GM19023 (cell line): Measurements from ENCODE around the gene CLSTN2.

Source experiments
- ATAC-seq: cut with Tn5 transposase; IDR thresholded peaks from one replicate; pipeline ENCODE4 v1.9.1; 2021; ENCODE audit warnings: mild to moderate bottlenecking, moderate library complexity; ENCODE audit not compliant: unreplicated experiment

Gene CLSTN2

GRCh38 chr3:140050396-140050795, 115.4 kb downstream of the CLSTN2 start:
- no peak for ATAC-seq

DNA sequence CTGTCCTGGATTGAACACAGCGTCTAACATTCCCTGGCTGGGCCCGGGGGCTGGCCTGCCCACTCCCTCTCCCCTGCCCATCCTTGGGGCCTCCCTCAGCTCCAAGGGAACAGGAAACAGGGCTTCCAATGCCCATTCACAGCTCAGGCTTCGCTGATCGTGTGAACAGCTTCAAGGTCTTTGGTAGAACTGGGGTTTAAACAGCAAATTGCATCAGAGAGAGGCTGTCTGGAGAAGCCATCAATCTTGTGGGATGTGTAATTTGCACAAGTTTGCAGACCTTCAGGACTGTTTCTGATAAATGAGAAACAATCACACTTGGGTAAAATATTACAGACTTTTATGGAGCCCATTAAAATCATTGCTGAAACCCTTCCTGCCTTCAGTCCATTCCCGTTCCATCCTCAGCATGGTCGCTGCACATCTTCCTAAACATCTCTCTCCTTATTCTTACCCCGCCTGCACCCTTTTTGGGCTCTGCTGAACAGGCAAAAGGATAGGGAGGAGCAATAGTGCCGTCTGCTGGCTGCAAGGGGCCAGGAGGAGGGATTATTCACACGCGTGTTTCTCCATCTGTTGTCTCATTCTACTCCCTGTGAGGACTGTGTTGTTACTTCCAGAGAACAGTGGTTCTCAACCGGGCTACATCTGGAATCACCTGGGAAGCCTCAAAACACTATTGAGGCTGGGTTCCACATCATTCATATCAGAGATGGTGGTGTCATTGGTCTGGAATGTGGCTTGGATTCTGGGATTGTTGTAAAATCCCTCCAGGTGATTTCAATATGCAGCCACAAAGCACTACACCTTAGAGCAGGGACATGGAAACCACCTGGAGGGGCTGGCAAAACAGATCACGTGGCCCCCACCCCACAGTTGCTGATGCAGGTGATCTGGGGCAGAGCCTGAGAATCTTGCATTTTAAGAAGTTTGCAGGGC, 116.3 kb downstream of the CLSTN2 start:
- ATAC-seq, result no peak

GRCh38 chr3:140052771-140053702, 118.1 kb downstream of the CLSTN2 start:
- no peak for ATAC-seq

DNA sequence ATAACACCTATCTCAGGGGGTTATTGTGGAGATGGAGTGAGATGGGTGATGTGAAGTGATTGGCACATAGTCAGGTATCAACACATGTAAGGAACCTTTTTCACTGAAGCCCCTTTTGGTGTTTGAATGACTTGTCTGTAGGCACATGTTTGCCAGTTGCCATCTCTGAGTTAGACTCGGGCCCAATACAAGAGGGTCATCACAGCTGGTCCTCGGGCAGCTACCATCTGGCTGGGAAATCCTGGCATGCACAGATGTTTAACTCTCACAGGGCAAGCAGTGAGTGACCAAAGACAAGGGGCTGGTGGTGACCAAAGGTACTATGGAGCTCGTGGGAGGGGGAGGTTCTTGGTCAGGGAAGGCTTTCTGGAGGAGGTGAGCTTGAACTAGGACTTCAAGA, 118.8 kb downstream of the CLSTN2 start:
- ATAC-seq, result no peak

- ATAC-seq, result no peak
Observed at GRCh38 chr3:140055092-140055791, 120.3 kb downstream of the CLSTN2 start.

DNA sequence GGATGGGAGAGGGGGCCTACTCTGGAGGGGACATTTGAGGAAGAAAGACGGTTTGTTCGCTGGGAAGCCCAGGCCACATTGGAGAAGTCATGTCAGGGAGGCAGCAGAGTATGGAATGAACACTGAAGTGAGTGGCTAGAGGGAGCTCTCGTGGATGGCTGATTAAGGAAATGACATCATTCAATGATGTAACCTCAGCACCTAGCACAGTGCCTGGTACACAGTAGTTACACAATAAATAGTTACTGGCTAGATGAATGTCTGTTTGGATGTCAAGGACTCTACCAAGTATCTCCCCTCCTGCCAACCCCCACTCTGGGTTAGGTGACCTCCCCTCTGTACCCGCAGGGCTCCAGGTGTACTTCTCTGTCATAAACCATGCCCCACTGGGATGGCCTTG, 121.1 kb downstream of the CLSTN2 start:
- no peak for ATAC-seq

- ATAC-seq, result no peak
Observed at GRCh38 chr3:140061211-140061610, 126.2 kb downstream of the CLSTN2 start.

DNA sequence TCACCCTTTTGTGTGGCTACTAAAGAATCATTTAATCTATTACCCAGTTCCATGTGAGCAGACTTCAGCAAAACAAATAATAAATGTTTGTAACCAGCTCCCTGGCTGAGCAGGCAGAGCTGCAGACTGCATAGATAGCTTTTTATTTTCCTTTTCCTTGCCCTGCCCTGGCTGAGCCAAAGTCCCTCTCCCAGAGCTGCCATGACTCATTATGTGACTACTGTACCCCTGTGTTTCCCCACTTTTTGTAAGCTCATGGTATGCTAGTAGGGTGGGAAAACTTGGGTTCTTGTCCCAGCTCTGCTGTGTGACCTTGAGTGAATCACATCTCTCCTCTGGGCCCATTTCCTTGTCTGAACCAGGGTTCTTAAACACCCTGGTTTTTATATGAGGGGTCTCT, 127.5 kb downstream of the CLSTN2 start:
- no peak for ATAC-seq

DNA sequence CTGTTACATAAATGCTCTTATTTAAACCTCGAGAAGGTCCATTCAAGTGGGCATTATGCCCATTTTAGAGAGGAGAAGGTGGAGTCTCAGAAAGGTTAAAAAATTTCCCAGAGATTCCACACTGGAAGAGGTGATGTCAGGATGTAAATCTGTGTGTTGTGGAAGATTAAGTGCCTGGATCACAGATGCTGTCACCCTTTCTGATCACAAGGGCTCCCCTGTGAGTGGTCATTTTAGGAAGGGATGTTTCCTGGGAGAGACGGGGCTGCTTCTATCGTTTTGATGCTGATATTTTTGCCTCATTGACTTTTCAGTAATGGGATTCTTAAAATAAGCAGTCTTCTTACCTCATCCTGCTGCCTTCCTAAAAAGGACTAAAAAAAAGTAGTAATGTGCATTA, 132.5 kb downstream of the CLSTN2 start:
- no peak for ATAC-seq

DNA sequence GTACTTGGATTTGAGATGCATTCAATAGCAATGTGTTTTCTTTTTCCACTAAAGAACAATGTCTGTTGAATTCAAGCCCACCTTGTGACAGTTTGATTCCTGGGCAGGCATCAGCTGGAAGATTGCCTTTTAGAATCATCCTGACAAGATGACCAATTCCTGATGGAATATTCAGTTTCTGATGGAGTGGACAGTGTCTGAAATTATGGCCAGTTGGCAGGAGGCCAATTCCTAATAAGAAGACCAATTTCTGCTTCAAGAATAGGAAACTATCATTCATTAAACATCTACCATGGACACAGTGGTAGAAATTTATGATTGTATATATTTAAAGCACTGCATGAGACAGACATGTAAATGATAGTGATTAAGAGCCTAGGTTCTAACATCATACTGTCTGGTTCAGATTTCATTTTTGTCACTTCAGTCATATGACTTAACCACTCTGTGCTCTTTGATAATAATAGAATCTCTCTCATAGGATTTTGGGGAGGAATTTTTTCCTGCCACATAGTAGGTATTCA, 133.6 kb downstream of the CLSTN2 start:
- no peak for ATAC-seq

GRCh38 chr3:140073278-140074045, 138.5 kb downstream of the CLSTN2 start:
- ATAC-seq, result no peak

- no peak for ATAC-seq
Observed at GRCh38 chr3:140076552-140076951, 141.6 kb downstream of the CLSTN2 start.

GRCh38 chr3:140077406-140077805, 142.4 kb downstream of the CLSTN2 start:
- no peak for ATAC-seq

- ATAC-seq, result no peak
Observed at GRCh38 chr3:140078343-140078742, 143.4 kb downstream of the CLSTN2 start.

DNA sequence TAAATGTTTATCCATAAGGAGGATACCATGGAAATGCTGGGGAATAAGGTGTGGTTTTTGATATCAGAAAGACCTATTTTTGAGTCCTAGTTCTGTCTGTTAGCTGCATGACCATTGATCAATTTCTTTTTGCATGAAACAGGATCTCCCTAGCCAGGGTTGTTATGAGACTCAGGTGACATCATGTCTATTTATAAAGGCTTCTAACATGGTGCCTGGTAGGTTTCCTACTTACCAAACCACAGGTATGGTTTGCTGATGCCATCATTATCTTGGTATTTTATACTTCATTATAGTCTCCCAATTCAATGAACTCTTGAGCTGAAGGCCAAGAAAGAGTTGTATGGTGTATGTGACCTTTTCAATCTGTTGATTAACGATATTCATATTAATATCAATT, 144.0 kb downstream of the CLSTN2 start:
- ATAC-seq, result no peak

GRCh38 chr3:140081887-140082286, 146.9 kb downstream of the CLSTN2 start:
- no peak for ATAC-seq

- no peak for ATAC-seq
Observed at GRCh38 chr3:140085001-140085400, 150.0 kb downstream of the CLSTN2 start.

GRCh38 chr3:140086642-140087041, 151.7 kb downstream of the CLSTN2 start:
- no peak for ATAC-seq

DNA sequence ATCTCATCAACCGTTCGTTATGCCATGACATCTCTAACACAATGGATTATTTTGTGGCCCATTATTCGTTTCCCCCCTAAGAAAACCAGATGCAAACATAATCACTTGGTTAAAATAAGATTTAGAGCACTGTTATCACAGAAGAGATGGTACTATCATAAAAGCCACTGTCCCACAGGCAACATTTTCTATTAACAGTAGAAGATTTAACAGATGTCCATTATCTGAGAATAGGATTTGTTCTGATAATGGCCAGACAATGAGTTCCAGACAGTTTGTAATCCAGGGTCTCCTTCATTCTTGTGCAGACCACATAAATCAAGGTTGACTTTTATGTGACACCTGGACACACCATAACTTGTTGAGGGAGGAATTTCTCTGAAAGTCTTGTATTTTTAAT, 153.1 kb downstream of the CLSTN2 start:
- no peak for ATAC-seq

GRCh38 chr3:140088513-140088912, 153.5 kb downstream of the CLSTN2 start:
- no peak for ATAC-seq
